Fibroblast of the aortic adventitia (primary cell): ENCODE measurements around the gene TSPAN17. TPM values are rescaled to one million over a fixed set of nuclear protein-coding genes. Genes with fewer than 3 reads are reported as not detected.

Experiments used
- DNase-seq: peaks from one replicate; pipeline ENCODE4 v3.0.0-alpha.2; 2010; ENCODE audit warnings: low read depth
- H3K4me3 ChIP-seq: 2 replicates; pipeline ENCODE4 v1.5.1; 2011; ENCODE audit warnings: low read depth, mild to moderate bottlenecking, control low read depth, low read length, moderate library complexity
- CTCF ChIP-seq: IDR thresholded peaks from 2 replicates; pipeline ENCODE4 v1.5.1; 2011; ENCODE audit warnings: mild to moderate bottlenecking, low read length, control low read depth, inconsistent platforms; ENCODE audit not compliant: insufficient read depth
- total RNA-seq: library from RNA; depleted of rRNA; stranded (reverse); fragments of >200 nt; gene quantifications from 2 replicates; pipeline ENCODE4 v1.2.3, GENCODE V29; 2012; ENCODE audit warnings: low replicate concordance

The TSPAN17 gene
- total RNA-seq, 1 donor = 29.0 TPM

GRCh38 chr5:176644878-176645670 lies 2.2 kb upstream of the TSPAN17 start:
- no peak overlapping the region for H3K4me3 ChIP-seq
- no peak for TF ChIP-seq CTCF
- DNase-seq = no peak

GRCh38 chr5:176646049-176646706 lies 1.1 kb upstream of the TSPAN17 start:
- no peak for TF ChIP-seq CTCF
- H3K4me3 ChIP-seq = no peak overlapping the region
- DNase-seq = no peak

GRCh38 chr5:176646707-176647029 lies 616 bp upstream of the TSPAN17 start:
- TF ChIP-seq CTCF = no peak
- peak overlapping the region; percentile 62 for H3K4me3 ChIP-seq
- no peak for DNase-seq

GRCh38 chr5:176647843-176648473 lies 674 bp downstream of the TSPAN17 start:
- DNase-seq = peak; percentile 16
- peak overlapping the region; percentile 88 for H3K4me3 ChIP-seq
- no peak for TF ChIP-seq CTCF

- no peak for DNase-seq
- H3K4me3 ChIP-seq = peak overlapping the region; percentile 88
- no peak for TF ChIP-seq CTCF
Measured at GRCh38 chr5:176648474-176649194, 1.4 kb downstream of the TSPAN17 start.

GRCh38 chr5:176650354-176650884 lies 3.1 kb downstream of the TSPAN17 start:
- no peak for TF ChIP-seq CTCF

More at GRCh38 chr5:176650354-176650884, 3.1 kb downstream of the TSPAN17 start:
- H3K4me3 ChIP-seq = no peak overlapping the region
- DNase-seq = peak; percentile 10
